GM23338 (cell line): ENCODE measurements around the gene HGF. TPM values are rescaled to one million over a fixed set of nuclear protein-coding genes. Genes with fewer than 3 reads are reported as not detected.
A peak's percentile ranks its signal among the peaks of the same experiment; 100 is the strongest.

Experiments used
- ATAC-seq: fragments of 200-7000 bp; cut with Tn5 transposase; 3 replicates; pipeline ENCODE4 v1.9.1; 2020
- DNase-seq: peaks from one replicate; pipeline ENCODE4 v3.0.0-alpha.2; 2015; ENCODE audit warnings: low spot score
- H2AFZ ChIP-seq: fragments of 200-600 bp; sonication (generic); 2 replicates; pipeline ENCODE4 v1.8.0; 2016; ENCODE audit warnings: antibody characterized with exemption, mild to moderate bottlenecking, moderate library complexity
- H3F3A ChIP-seq: fragments of 200-600 bp; sonication (generic); replicated peaks from 2 replicates; pipeline ENCODE4 v1.8.0; 2017; ENCODE audit warnings: antibody characterized with exemption, mixed run types, low read depth
- H3K27ac ChIP-seq: fragments of 200-600 bp; sonication (generic); 2 replicates; pipeline ENCODE4 v1.6.1; 2016; ENCODE audit warnings: low read depth
- H3K27me3 ChIP-seq: fragments of 200-600 bp; sonication (generic); 2 replicates; pipeline ENCODE4 v1.8.0; 2016; ENCODE audit warnings: mild to moderate bottlenecking, mixed run types, moderate library complexity; ENCODE audit not compliant: insufficient read depth
- H3K36me3 ChIP-seq: fragments of 200-600 bp; sonication (generic); 2 replicates; pipeline ENCODE4 v1.8.0; 2016; ENCODE audit warnings: mild to moderate bottlenecking; ENCODE audit not compliant: insufficient read depth
- H3K4me1 ChIP-seq: fragments of 200-600 bp; sonication (generic); 2 replicates; pipeline ENCODE4 v1.8.0; 2016; ENCODE audit warnings: mild to moderate bottlenecking, moderate library complexity; ENCODE audit not compliant: insufficient read depth
- H3K4me2 ChIP-seq: fragments of 200-600 bp; sonication (generic); 2 replicates; pipeline ENCODE4 v1.7.1; 2017; ENCODE audit warnings: mixed run types
- H3K4me3 ChIP-seq: fragments of 200-600 bp; sonication (generic); 2 replicates; pipeline ENCODE4 v1.6.1; 2016; ENCODE audit warnings: mixed run types
- H3K79me2 ChIP-seq: fragments of 200-600 bp; sonication (generic); replicated peaks from 2 replicates; pipeline ENCODE4 v1.8.0; 2017; ENCODE audit warnings: mild to moderate bottlenecking; ENCODE audit not compliant: insufficient read depth
- H3K9me2 ChIP-seq: fragments of 200-600 bp; sonication (generic); 2 replicates; pipeline ENCODE4 v1.8.0; 2017; ENCODE audit not compliant: insufficient read depth
- H4K20me1 ChIP-seq: fragments of 200-600 bp; sonication (generic); replicated peaks from 2 replicates; pipeline ENCODE4 v1.8.0; 2017; ENCODE audit warnings: mild to moderate bottlenecking; ENCODE audit not compliant: insufficient read depth
- H3K27ac Mint-ChIP-seq: 2 replicates; pipeline ENCODE4 v1.8.0; 2020; ENCODE audit warnings: inconsistent platforms, mild to moderate bottlenecking, moderate library complexity, mixed read lengths
- H3K27me3 Mint-ChIP-seq: 3 replicates; pipeline ENCODE4 v1.8.0; 2022; ENCODE audit warnings: low read depth, mild to moderate bottlenecking, moderate library complexity, mixed read lengths, inconsistent platforms; ENCODE audit not compliant: insufficient read depth, poor library complexity
- H3K36me3 Mint-ChIP-seq: 3 replicates; pipeline ENCODE4 v1.8.0; 2021; ENCODE audit warnings: low read depth, mild to moderate bottlenecking, inconsistent platforms, moderate library complexity, mixed read lengths
- H3K4me1 Mint-ChIP-seq: 3 replicates; pipeline ENCODE4 v1.8.0; 2020; ENCODE audit warnings: mild to moderate bottlenecking, inconsistent platforms, mixed read lengths
- H3K4me3 Mint-ChIP-seq: 3 replicates; pipeline ENCODE4 v1.8.0; 2021; ENCODE audit warnings: moderate library complexity, mild to moderate bottlenecking, inconsistent platforms, mixed read lengths
- H3K9me3 Mint-ChIP-seq: 3 replicates; pipeline ENCODE4 v1.8.0; 2020; ENCODE audit warnings: moderate library complexity, mild to moderate bottlenecking, inconsistent platforms, mixed read lengths
- CREB1 ChIP-seq: fragments of 250-450 bp; sonication (Bioruptor Pico); IDR thresholded peaks from 2 replicates; pipeline ENCODE4 v1.5.0; 2020; ENCODE audit warnings: low read depth, mild to moderate bottlenecking, moderate library complexity
- NANOG ChIP-seq: IDR thresholded peaks from 2 replicates; pipeline ENCODE4 v1.6.1; 2016; ENCODE audit warnings: antibody characterized with exemption, borderline replicate concordance
- POLR2AphosphoS5 ChIP-seq: IDR thresholded peaks from 2 replicates; pipeline ENCODE4 v1.6.1; 2016; ENCODE audit warnings: antibody characterized with exemption, low read depth
- ZNF114 ChIP-seq: fragments of 250-450 bp; sonication (Bioruptor Pico); IDR thresholded peaks from 2 replicates; pipeline ENCODE4 v1.5.0; 2020; ENCODE audit warnings: mild to moderate bottlenecking, moderate library complexity
- ZNF331 ChIP-seq: fragments of 250-450 bp; sonication (Bioruptor Pico); IDR thresholded peaks from 2 replicates; pipeline ENCODE4 v1.5.0; 2020; ENCODE audit warnings: low read depth, mild to moderate bottlenecking, moderate library complexity
- polyA plus RNA-seq: library from polyadenylated mRNA; unstranded; fragments of >200 nt; fragmentation: Nextera tagmentation; extraction: Ambion mirVana; gene quantifications from 2 replicates; pipeline ENCODE4 v1.2.1, GENCODE V29; 2016
- total RNA-seq: library from RNA; depleted of rRNA; stranded (reverse); fragments of >200 nt; shearing (Covaris generic); gene quantifications from 2 replicates; pipeline ENCODE4 v1.2.3, GENCODE V29; 2014
- TF ChIP-seq, protein P1 (sequence below): fragments of 250-450 bp; sonication (Bioruptor Pico); IDR thresholded peaks from 2 replicates; pipeline ENCODE4 v1.5.0; 2020; ENCODE audit warnings: mild to moderate bottlenecking, moderate library complexity
- TF ChIP-seq, protein P2 (sequence below): IDR thresholded peaks from 2 replicates; pipeline ENCODE4 v1.6.1; 2016; ENCODE audit warnings: antibody characterized with exemption
- TF ChIP-seq, protein P3 (sequence below): IDR thresholded peaks from one replicate; pipeline ENCODE4 v1.6.1; 2018; ENCODE audit warnings: antibody characterized with exemption; ENCODE audit not compliant: unreplicated experiment

The HGF gene
- total and polyA plus RNA-seq, 2 experiments from 2014 or later: 0.24 to 1.1 TPM

DNA sequence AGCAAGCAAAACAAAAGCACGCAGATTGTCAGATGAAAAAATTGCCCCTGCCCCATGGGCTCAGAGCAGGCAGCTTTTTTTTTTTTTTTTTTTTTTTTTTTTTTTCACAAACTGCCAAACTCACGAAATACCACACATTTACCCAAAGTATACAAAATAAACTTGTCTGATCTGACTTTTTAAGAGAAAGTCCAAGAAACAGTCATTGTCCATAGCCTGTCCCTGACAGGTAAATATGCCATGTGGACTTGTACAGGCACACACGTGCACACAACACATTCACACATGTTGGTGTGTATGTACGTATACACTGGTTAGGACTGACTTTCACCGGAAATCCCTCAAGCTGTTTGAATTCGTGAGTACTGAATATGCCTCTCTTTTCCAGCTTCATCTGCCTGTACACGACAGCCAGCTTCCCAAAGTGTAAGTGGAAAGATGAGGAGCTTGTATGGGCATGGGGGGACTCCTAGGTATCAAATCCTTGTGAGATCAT, 929 bp upstream of the HGF start:
- Histone ChIP-seq H3K9me2 (no peaks in the 10 kb centered on the region), H4K20me1 (no peaks in the 10 kb centered on the region), H2AFZ (no peak overlapping the region; the same call in 1 of the 2 replicates), H3K27ac (no peak overlapping the region), H3K36me3 (no peaks in the 10 kb centered on the region), H3K4me3 (peak overlapping the region; percentile 35; the same call in 1 of the 2 replicates), H3K79me2 (no peaks in the 10 kb centered on the region), H3K4me2 (peak overlapping the region; percentile 74; the same call in 1 of the 2 replicates), H3K4me1 (peaks cover 21% of the 10 kb centered on the region), H3F3A (0 out of 2 replicates have a peak, but pooled peaks cover 4% of the 10 kb centered on the region), H3K27me3 (peaks cover 8% of the 10 kb centered on the region; the same call in 1 of the 2 replicates)
- ATAC-seq (no peak), DNase-seq (no peak)
- H3K4me1 Mint-ChIP-seq: peaks cover 21% of the 10 kb centered on the region
- H3K36me3 Mint-ChIP-seq: no peaks in the 10 kb centered on the region
- TF ChIP-seq NANOG (no peak), ZNF331 (CRISPR knock-in tag) (no peak), POLR2AphosphoS5 (no peak), CREB1 (CRISPR knock-in tag) (no peak), ZNF114 (no peak)
- TF ChIP-seq, protein P1, sequence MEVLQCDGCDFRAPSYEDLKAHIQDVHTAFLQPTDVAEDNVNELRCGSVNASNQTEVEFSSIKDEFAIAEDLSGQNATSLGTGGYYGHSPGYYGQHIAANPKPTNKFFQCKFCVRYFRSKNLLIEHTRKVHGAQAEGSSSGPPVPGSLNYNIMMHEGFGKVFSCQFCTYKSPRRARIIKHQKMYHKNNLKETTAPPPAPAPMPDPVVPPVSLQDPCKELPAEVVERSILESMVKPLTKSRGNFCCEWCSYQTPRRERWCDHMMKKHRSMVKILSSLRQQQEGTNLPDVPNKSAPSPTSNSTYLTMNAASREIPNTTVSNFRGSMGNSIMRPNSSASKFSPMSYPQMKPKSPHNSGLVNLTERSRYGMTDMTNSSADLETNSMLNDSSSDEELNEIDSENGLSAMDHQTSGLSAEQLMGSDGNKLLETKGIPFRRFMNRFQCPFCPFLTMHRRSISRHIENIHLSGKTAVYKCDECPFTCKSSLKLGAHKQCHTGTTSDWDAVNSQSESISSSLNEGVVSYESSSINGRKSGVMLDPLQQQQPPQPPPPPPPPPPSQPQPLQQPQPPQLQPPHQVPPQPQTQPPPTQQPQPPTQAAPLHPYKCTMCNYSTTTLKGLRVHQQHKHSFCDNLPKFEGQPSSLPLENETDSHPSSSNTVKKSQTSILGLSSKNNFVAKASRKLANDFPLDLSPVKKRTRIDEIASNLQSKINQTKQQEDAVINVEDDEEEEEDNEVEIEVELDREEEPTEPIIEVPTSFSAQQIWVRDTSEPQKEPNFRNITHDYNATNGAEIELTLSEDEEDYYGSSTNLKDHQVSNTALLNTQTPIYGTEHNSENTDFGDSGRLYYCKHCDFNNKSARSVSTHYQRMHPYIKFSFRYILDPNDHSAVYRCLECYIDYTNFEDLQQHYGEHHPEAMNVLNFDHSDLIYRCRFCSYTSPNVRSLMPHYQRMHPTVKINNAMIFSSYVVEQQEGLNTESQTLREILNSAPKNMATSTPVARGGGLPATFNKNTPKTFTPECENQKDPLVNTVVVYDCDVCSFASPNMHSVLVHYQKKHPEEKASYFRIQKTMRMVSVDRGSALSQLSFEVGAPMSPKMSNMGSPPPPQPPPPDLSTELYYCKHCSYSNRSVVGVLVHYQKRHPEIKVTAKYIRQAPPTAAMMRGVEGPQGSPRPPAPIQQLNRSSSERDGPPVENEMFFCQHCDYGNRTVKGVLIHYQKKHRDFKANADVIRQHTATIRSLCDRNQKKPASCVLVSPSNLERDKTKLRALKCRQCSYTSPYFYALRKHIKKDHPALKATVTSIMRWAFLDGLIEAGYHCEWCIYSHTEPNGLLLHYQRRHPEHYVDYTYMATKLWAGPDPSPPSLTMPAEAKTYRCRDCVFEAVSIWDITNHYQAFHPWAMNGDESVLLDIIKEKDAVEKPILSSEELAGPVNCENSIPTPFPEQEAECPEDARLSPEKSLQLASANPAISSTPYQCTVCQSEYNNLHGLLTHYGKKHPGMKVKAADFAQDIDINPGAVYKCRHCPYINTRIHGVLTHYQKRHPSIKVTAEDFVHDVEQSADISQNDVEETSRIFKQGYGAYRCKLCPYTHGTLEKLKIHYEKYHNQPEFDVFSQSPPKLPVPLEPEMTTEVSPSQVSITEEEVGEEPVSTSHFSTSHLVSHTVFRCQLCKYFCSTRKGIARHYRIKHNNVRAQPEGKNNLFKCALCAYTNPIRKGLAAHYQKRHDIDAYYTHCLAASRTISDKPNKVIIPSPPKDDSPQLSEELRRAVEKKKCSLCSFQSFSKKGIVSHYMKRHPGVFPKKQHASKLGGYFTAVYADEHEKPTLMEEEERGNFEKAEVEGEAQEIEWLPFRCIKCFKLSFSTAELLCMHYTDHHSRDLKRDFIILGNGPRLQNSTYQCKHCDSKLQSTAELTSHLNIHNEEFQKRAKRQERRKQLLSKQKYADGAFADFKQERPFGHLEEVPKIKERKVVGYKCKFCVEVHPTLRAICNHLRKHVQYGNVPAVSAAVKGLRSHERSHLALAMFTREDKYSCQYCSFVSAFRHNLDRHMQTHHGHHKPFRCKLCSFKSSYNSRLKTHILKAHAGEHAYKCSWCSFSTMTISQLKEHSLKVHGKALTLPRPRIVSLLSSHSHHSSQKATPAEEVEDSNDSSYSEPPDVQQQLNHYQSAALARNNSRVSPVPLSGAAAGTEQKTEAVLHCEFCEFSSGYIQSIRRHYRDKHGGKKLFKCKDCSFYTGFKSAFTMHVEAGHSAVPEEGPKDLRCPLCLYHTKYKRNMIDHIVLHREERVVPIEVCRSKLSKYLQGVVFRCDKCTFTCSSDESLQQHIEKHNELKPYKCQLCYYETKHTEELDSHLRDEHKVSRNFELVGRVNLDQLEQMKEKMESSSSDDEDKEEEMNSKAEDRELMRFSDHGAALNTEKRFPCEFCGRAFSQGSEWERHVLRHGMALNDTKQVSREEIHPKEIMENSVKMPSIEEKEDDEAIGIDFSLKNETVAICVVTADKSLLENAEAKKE (CRISPR knock-in tag): no peak
- TF ChIP-seq, protein P2, sequence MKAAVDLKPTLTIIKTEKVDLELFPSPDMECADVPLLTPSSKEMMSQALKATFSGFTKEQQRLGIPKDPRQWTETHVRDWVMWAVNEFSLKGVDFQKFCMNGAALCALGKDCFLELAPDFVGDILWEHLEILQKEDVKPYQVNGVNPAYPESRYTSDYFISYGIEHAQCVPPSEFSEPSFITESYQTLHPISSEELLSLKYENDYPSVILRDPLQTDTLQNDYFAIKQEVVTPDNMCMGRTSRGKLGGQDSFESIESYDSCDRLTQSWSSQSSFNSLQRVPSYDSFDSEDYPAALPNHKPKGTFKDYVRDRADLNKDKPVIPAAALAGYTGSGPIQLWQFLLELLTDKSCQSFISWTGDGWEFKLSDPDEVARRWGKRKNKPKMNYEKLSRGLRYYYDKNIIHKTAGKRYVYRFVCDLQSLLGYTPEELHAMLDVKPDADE: no peak
- TF ChIP-seq, protein P3, sequence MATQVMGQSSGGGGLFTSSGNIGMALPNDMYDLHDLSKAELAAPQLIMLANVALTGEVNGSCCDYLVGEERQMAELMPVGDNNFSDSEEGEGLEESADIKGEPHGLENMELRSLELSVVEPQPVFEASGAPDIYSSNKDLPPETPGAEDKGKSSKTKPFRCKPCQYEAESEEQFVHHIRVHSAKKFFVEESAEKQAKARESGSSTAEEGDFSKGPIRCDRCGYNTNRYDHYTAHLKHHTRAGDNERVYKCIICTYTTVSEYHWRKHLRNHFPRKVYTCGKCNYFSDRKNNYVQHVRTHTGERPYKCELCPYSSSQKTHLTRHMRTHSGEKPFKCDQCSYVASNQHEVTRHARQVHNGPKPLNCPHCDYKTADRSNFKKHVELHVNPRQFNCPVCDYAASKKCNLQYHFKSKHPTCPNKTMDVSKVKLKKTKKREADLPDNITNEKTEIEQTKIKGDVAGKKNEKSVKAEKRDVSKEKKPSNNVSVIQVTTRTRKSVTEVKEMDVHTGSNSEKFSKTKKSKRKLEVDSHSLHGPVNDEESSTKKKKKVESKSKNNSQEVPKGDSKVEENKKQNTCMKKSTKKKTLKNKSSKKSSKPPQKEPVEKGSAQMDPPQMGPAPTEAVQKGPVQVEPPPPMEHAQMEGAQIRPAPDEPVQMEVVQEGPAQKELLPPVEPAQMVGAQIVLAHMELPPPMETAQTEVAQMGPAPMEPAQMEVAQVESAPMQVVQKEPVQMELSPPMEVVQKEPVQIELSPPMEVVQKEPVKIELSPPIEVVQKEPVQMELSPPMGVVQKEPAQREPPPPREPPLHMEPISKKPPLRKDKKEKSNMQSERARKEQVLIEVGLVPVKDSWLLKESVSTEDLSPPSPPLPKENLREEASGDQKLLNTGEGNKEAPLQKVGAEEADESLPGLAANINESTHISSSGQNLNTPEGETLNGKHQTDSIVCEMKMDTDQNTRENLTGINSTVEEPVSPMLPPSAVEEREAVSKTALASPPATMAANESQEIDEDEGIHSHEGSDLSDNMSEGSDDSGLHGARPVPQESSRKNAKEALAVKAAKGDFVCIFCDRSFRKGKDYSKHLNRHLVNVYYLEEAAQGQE: no peak
- no peaks in the 10 kb centered on the region for H3K9me3 Mint-ChIP-seq
- H3K4me3 Mint-ChIP-seq: peak overlapping the region; percentile 47; the same call in 1 of the 3 replicates
- H3K27me3 Mint-ChIP-seq: peaks cover 10% of the 10 kb centered on the region
- no peak overlapping the region for H3K27ac Mint-ChIP-seq
